T-helper 22 cell (primary cell): Measurements from ENCODE around the gene PPP1R3C.

ENCODE experiments used
- DNase-seq: peaks from one replicate; pipeline ENCODE4 v3.0.0-alpha.2; 2020; ENCODE audit warnings: low read depth

The PPP1R3C gene

DNA sequence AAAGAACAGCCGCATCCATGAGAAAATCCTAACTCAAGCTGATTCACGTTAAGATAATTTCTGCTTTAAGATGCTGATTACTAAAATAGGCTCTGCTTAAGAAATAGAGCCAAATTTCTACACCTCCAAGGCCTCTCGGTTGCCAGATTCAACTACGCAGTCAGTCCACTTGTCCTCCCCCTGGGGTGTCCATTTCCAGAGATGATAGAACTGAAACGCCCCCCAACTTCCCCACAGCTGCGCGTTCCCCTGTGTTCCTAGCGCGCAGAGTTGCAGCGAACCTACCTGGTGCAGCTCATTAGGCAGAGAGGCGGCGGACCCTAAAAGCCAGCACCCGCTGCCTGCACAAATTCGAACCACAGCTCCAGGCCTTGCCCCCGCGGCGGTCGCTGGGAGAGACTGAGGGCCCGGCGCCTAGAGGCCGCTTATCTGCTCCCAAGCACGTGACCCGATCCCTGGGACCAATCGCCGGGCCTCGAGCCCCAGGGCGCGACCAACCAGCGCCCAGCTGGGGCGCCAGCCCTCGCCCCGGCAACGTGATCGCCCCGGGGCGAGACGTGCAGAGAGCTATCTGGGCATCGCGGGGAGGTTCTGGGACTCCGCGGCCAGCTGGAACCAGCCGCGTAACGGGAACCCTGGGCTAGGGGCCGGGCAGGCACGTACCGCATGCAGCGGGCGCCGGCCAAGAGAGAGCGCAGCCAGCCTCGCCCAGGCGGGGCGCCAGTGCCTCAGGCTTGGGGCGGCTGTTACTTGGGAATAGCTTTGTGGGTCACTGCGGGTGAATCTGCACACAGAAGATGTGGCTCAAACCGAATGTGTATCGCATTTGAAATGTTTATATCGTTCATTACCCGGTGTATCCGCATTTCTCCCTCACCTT is at the start of gene PPP1R3C:
TSS of gene PPP1R3C (minus strand) at position 401 of the 880 bp plus-strand sequence. CDS start at position 299, 102 bp downstream.
- DNase-seq = no peak

DNA sequence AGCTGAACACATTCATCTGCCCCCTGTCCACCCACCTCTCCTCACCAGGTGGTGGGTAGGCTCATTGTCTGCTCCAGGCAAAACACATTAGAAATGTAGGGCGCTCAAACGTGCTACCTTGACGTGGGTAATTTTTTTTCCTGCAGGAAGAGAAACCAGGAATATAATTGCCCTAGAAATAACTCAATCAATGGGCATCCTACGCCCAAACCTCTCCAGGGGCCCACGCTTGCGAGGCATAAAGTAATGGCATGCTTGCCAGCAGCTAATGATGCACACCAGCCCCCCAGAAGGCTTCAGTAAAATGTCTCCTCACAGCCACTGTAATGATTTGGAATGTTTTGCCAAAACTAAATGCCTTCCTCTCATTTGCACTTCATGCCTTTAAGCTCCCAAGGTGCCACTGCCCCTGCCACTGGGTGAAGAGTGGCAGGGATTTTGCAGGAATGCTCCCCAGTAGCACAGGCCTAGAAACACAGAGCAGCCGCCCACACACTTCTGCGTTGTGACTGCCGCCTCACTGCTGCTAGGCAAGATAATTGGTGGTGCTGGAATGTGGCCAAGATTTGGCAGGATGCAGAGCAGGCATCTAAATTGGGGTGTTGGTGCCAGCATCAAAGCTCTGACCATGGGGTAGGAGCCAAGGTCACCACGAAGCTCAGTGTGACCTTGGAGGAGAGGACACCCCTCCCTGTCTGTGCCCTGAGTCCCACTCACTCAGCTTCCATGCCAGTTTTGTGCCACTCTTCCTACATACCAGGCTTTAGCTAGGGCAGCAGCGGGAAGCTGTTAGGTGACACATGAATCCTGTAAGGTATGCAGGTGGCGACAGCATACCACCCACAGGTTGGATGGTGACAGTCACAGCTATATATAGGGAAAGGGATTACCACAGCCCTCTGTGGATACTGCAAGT is 48.7 kb upstream of the PPP1R3C start:
- no peak for DNase-seq

DNA sequence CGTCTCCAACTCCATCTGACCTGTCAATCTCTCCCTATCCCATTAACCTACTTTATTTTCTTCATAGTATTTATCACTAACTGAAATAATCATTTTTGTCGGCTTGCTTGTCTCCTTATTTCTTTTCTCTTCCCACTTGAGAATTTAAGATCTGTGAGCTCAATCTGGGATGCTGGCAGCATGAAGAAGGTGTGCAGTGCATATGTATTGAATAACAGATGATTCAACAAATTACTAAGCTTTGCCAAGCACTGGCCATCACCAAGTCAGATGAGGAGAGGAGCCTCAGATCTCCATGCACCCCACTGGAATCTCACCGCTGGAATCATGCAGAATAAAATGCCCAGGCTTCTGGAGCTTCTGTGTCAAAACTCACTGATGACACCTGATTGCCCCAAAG is 47.6 kb upstream of the PPP1R3C start:
- no peak for DNase-seq

DNA sequence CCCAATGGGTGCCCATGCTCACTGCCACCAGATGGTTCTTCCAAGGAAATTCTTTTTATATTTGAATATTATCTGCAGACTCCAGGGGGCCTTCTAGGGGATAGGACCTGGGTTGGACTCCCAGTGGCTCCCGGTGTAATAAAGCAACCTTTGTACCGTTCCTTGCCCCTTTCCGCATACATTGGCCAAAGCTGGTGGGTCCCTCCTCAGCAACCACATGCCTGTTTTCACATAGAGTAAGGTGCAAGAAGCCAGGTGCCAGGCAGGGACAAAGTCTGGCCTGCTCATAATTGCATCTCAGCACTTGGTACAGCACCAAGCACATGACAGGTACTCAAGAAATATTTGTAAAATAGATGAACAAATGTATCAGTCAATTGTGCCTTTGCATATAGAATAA is 46.4 kb upstream of the PPP1R3C start:
- no peak for DNase-seq

DNA sequence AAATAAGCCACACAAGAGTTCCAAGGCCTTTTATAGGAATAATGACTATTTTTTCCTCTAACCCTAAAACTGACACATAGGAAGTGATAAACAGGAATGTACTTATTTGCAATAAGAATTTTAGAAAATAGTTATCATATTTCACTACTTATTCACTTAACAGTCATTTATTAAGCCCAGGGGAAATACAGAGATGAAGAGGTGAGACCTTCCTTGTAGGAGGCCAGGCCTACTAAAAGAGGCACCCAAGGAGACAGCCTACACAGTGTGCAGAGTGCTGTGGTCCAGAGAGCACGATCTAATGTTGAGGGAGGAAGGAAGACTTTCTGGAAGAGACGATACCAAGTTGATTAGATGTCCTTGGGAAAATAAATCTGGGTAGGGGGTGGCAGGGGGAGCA is 45.0 kb upstream of the PPP1R3C start:
- DNase-seq = no peak

GRCh38 chr10:91672021-91672608 is 39.2 kb upstream of the PPP1R3C start:
- no peak for DNase-seq

DNA sequence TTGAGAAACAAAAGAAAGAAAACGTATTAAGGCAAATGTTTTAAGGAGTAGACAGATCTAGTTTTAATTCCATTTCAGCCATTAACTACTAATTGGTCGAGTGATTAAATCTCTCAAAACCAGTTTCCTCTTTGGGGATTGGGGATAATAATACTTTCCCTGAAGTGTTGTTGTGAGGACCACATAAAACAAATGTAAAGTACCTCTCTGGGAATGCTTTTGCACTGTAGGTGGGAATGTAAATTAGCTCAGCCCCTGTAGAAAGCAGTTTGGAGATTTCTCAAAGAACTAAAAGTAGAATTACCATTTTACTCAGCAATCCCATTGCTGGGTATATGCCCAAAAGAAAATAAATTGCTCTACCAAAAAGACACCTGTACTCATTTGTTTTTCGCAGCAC is 36.0 kb upstream of the PPP1R3C start:
- no peak for DNase-seq

DNA sequence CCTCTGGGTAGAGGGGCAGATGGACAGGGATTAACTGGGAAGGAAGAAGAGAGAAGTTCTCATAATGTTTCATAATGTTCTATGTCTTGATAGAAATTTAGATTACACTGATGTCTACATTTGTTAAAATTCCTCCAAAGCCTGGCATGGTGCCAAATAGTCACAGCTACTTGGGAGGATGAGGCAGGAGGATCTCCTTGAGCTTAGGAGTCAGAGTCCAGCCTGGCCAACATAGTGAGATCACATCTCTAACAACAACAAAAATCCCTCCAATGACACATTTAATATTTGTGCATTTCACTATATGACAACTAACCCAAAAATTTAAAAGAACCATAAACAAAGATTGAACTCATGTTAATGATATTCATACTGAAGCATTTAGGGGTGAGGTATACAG is 33.0 kb upstream of the PPP1R3C start:
- DNase-seq = no peak

GRCh38 chr10:91664426-91664825 is 31.6 kb upstream of the PPP1R3C start:
- no peak for DNase-seq

GRCh38 chr10:91662993-91663392 is 30.1 kb upstream of the PPP1R3C start:
- no peak for DNase-seq

- DNase-seq = no peak
Measured at GRCh38 chr10:91653219-91653870, 20.5 kb upstream of the PPP1R3C start.

DNA sequence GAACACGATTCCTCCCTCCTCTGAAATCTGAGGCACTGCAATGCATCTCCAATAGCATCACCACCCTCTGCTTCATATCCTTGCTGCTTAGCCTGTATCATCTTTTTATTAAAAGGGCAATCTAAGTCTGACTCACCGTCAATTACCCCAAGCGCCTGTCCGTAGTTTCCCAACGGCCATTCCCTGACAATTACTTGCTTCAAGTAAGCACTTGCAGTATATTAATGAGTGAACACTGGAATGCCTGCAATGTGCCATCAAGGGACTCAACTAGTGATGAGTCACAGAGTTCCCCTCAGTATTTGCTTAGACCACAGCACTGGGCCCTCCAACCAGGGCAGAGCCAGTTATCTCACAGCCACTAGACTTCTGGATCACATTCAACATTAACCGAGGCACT is 19.5 kb upstream of the PPP1R3C start:
- DNase-seq = no peak

DNA sequence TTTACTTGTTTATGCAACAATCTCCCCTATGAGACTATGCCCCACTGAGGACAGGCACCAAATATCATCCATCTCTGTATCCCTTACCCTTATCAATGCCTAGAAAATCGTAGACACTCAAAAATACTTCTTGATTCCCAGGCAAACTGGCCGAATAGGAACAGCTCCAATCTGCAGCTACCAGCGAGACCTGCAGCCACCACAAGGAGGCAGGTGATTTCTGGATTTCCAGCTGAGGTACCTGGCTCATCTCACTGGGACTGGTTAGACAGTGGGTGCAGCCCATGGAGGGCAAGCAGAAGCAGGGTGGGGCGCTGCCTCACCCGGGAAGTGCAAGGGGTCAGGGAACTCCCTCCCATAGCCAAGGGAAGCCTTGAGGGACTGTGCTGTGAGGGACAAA is 10.8 kb upstream of the PPP1R3C start:
- no peak for DNase-seq

DNA sequence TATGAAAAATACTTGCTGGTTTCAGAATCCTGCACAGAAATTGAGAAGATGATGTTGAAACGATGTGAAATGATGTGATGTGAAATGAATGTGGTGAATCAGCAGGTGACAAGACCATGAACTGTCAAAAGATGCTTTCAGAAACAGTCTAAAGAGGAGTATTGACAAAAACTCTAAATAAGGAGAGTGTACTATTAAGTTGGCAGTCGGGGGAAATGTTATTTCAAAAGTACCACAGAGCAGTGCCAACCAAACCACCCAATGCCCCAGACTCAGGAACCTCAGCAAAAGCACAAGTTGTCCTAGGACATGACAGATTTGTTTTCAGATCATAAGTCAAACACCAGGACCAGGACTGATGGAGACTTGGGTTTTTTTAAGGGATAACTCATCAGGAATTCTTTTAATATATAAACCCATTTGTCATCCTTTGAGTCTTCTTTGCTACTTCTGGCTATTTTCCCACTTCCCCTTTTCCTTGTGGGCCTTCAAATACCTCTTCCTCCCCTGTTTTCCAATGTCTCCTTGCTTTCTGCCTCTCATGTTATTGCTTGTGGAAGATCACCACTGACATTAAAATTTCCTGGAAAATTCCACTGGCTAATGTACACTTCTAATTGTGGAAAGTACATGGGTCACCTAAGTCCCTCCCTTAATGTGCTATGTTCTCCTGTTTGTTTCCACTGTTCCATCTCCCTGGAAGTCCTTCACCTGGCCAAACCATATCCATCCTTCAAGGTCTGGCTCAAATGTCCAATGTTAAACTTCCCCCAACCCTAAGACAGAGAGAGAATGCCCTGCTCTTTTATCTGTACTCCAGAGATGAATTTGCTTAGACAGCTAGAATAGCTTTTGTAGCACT is 10.2 kb upstream of the PPP1R3C start:
- DNase-seq = no peak

GRCh38 chr10:91636892-91637291 is 4.0 kb upstream of the PPP1R3C start:
- DNase-seq = no peak

DNA sequence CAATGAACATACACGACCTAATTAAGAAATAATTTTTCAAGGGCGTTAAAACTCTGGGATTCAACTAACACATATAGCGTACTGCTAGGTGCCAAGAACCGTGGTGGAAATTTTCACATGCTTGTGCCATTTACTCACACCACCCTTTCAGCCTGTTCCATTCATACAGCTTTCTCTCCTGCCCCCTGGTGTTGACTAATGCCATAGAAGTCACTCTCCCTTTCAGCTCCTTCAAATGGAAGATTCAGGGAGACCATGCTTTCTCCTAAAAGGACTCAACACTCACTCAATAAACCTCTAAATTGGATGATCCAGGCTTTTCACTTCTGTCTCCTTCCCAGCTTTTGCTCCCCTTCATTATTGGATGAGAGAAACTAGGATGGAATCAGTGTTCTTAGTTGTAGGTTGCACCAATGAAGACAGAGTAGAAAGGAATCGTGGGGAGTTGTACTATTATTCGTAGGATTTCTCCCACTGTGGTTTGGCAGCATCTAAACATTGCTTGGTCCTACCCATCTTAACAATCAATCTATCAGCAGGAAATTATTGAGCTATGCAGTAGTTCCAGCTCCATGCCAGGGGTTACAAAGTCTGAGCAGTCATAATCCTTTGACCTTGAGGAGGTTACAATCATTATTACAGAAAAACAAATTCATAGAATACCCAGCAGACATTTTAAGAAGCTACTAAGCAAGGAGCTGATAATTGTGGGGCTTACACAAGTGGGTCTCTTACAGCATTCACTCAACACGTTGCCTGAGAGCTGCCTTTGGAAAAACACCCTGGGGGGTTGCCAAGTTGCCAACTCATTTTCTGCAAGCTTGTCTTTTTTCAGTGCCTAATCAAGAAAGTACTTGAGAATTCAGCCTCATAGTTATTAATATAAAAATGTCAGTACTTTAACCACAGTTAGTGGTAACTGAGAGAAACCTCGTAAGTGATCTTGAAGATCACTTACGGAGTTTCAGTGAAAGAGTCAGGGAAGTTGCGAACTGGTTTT is 2.8 kb upstream of the PPP1R3C start:
- DNase-seq = peak; percentile 9

- DNase-seq = no peak
Measured at GRCh38 chr10:91634898-91635297, 2.0 kb upstream of the PPP1R3C start.

DNA sequence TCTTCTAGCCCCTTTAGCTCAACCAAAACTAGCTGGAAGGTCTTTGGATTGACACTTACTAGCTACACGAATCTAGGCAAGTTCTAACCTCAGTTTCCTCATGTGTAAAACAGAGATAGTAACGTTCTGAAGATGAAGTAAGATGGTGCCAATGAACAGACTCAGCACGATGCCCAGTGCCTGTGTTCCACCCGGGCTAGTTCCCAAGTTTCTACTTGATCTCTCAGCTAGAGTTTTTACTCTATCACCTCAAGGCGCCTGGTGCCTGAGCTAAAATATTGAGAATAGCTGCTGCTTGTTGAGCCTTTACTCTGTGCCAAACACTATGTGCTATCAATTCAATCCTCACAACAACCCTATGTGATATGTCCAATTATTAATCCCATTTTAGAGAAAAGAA is 1.4 kb upstream of the PPP1R3C start:
- no peak for DNase-seq

- no peak for DNase-seq
Measured at GRCh38 chr10:91630625-91631024, 2.2 kb downstream of the PPP1R3C start.
